ENCODE data around the gene IRF6.

Gene IRF6

DNA sequence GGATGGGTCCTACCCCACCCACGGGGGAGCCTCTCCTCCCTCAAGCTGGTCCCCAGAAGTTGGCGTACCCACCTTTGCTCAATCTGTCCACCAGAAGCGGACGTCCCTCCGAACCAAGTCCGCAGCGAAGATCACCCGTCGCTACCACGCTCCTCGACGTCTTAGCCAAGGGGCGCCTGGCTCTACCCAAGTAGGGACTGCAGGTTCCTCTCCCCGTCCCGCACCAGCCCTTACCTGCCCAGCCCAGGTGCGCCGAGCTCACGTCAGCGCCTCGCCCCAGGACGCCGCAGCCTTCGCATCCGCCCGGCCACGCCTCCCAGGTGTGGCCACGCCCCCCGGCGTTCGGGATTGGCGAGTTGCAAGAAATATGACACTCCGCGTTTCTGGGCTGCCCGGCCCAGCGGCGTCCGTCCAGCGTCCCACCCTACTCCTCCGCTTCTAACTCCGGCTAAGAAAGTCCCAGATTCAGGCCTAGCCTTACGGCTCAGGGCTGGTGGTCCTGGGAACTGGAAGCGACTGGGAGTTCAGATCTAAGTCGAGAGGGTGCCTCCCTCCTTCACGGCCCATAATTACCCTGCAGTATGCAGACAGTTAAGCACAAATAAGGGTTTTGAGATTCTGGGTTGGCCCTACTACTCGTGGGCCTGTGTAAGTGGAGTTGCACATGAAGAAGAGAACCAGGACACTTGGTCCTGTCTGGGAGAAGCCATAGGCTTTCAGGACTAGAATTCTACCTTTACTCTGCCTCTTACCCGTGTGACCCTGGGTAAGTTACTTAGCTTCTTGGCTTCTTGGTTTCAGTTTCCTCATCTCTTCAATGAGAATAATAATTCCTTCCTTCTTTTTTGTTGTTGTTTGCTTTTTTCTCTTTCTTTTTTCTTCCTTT lies at the start of gene IRF6:
TSS of gene IRF6 (minus strand) at position 268 of the 886 bp plus-strand sequence. CDS start 4,729 bp downstream, outside the sequence.
- DNase-seq: peak; percentile 92

DNA sequence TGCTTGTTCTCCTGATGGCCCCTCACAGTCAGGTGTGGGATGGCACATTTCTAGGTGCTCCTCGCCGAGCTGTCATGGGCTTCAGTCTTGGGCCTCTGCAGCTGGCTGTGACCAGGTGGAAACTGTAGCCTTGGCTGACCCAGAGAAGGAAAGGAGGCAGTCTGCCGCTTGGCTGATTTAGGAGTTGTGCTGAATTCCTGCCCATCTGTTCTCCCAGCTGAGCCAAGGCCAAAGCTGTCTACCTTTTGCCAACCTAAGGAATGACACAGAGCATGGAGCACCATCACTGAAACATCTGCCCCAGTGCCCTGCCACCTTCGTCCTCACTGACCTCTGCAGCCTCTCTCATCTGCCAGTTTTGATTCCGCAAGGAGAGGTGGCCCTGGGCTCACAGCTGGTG lies 49.7 kb upstream of the IRF6 start:
- peak; percentile 70 for DNase-seq

DNA sequence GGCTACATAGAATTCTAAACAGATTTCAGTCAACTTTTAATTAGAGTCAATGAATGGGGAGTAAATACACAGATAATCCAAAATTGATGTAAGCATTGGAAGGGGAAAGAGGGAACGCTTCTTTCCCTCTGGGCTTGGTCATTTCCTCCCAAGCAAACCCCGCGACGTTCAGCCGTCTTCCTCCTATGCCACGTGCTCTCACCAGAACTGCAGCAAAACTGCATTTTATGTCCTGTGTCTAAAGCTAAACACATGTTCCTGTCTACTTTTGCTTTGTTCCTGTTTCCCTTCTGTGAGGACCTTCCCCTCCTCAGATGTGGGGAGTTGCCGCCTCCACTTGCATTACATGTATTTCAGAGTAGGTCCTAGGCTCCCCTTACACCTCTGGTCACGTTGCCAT lies 49.1 kb upstream of the IRF6 start:
- DNase-seq: no peak

DNA sequence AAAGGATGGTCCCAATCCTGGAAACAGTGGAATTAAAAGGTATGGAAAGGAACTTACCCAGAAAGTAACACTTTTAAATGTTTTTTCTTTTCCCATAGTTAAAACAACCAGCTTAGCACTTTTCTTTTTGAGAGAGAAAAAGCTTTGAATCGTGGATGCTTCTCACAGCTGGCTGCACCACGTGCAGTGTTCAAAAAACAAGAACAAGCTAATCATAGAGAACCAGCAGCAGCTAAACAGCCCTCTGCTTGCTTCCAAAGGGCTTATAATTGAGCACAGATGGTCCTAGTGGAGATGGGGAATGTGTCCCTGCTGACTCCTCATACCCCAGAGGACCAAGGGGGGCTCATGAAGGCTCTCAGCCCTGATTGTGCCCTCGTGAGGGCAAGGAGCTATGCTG lies 48.3 kb upstream of the IRF6 start:
- peak; percentile 37 for DNase-seq

DNA sequence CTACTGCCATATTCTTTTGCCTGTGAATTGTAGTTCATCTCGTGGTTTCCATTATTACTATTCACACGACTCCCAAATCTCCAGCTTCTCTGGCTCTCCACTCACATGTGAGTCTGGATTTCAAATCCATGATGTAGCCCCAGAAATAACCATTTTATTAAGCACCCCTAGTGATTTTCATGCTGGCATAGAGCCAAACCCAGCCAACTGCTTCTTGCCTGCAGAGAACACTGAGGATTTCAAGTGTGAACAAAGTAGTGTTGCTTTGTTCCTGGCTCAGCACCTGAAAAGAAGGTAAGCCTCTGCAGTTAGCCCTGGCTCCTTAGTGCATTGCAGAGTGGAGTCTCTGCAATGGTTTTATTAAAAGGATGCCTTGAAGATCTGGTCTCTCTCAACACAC lies 47.7 kb upstream of the IRF6 start:
- DNase-seq: peak; percentile 19

DNA sequence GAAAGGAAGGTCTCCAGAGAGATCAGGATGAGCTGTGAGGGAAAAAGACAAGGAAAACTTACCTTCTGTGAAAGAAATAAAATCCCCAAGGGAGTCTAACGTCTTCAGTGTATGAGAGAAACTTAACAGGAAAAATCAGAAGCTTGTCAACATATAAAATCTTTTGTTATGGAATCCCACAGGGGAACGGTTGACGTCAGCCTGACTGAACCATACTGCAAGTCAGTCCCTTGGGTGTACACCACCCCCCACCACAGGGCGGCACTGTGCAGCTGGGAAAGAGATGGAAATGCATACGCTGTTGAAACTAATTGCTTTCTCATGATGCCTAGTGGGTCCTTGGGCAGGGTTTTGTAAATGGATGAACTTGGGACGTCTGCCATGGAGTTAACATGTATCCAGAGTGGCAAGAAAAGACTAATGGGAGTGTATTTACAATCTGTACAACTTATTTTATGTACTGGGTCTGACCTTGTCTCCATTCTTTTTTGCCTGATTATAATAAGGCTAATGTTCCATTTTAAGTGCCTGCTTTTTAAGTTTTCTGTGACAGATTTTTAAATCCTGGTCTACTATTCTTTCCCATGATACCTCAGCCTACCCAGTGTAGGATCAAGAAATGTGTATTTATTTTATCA lies 44.5 kb upstream of the IRF6 start:
- peak; percentile 88 for DNase-seq

DNA sequence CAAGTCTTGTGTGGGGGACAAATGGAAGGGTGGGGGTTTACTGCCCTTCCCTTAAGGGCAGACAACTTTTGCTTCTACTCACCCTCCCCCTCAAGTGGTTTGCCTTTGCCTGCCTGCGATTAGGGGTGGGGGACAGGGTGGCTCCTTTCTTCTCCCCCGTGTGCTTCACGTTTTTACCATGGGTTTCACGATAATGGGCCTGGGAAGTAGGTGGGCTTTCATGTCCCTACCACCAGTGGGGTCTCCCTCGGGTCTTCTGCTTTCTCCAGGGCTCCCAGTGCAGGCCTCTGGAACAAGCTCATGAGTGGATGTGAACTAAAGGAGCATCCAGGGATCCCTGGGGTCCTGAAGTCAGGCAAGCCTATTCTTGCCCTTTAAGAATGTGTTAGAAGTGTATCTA lies 43.4 kb upstream of the IRF6 start:
- no peak for DNase-seq

DNA sequence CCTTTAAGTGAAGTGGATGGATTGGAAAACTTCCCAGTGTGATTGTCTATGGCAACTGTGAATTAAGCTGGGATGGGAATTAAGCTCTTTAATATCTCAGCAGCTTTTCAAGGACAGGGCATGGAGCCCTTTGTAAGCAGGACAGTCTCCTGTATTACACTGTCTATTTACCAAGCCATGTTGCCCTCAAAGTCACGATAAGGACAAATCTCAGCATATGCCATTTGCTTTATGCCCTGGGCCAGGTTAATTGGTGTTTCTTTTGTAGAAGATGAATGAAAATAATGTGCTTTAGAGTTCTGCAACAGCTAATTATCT lies 39.4 kb upstream of the IRF6 start:
- DNase-seq: no peak

DNA sequence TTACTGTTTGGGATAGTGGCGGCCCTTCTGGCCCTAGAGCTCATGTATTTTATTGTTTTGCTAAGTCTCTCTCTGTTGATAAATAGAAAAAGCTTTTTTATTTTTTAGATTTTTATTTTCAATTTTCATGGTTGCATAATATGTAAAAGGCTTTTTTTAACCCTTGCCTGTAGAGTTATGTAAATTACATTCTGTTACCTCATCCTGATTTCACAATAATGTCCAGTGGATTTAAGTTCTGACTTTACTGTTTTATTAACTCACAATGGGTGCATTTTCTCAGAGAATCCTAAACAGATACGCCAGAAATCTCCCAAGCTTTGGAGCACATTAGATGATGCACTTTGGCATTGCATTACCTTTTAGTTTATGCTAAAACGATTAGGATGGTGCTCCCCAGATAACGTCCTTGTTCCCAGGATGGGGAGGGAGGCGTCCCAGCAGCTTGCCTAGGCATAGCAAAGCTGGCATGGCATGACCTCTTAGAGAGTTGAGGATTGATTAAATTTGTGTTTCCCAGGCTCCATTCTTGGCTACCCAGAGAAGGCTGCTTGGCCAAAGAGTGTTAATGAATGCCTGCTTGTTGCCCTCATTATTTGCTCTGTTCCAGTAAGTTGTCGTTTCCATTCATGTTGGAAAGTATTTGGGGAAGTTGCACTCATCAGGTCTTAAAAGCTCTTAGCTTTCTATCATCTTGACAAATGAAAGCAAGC lies 38.9 kb upstream of the IRF6 start:
- DNase-seq: no peak

DNA sequence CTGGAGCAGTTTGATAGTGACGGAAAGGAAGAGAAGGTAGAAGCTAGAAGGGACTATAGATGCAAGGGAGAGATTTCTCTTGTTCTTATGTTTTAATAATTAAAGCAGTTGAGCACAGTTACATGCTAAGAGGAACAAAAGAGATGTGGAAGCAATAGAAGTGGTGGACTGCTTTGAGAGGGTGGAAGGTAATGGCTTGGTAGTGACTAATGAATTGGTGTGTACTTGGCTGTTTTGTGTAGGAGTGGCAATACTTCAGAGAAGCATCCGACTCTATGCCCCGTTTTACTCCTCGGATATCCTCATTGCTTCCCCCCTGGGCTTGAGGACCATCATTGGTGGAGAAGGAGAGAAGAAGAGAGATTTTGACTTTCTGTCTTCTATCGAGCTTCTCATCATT lies 34.7 kb upstream of the IRF6 start:
- DNase-seq: no peak

DNA sequence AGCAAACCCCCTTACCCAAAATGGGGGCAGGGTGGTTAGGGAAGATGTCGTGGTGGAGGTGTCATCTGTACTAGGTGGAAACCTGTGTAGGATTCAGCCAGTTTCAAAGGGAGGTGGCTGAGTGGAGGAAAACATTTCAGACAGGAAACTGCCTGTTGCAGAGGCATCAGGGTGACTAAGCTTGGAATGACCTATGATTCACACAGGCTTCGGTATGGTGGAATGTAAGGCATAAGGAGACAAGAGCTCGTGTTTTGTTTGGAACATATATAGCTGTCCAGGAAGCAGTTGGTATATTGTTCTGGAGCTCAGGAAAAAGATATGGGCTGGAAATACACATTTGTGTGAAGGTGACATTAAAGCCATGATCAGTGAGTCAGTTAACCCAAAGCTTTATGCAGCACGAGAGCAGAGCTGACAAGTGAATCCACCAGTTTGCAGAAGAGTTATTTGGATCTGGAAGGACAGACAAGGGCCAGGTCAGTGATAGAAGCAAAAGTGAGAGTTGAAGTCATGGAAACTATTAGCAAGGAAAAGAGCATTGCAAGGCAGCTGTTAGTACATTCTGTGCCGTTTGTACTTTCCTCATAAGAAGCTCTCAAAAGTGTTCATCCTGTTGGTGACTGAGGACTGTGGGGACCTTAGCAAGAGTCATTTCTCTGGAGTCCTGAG lies 34.1 kb upstream of the IRF6 start:
- DNase-seq: no peak

DNA sequence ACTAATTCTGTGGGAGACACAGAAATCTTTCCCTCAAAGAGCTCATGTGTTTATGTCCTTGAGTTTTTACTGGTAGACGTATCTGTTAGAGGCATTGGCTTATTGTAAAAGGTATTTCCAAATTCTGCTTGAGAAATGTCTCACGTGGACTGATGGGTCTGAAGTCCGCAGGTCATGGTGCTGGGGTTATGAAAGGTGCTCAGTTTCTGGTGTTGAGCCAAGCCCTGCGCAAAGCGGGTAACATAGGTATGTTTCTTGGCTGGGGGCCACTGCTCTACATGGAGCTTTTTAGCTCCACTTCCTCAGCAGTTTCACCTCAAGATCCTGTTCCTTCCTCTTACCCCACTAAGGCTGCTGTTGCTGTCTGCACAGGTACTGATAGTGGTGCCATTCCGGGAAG lies 32.6 kb upstream of the IRF6 start:
- DNase-seq: no peak

DNA sequence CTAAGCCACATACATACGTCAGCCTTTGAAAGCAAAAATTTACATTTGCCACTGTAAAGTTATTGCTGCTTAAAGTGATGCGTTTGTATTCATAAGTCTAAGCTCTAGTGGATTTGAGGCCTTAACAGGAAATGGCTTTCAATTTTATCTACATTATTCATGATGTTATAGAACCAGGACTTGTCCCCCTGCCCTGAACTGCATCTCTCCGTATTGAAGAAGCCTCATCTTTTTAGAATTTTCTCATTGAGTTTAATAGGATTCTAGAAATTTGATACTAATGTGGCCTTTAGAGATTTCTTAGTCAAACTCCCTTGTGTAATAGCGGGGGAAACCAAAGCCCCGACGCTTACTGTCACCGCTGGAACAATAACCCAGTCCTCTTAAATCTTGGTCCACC lies 31.7 kb upstream of the IRF6 start:
- no peak for DNase-seq

DNA sequence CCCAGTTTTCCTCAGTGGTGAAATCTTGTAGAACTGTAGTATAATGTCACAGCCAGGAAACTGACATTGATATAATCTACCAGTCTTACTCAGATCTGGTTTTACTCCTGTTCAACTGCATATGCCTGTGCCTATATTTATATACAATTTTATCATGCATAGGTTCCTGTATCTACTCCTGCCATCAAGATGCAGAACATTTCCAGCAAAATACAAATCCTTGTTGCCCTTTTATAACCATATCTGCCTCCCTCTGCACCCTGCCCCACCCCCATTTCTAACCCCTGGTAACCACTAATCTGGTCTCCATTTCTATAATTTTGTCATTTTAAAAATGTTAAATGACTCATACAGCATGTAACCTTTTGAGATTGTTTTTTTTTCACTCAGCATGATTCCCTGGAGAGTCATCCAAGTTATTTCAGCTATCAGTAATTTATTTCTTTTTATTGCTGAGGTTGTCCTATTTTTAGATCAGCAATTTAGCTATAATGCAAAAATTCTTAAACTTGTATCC lies 29.9 kb upstream of the IRF6 start:
- DNase-seq: no peak

DNA sequence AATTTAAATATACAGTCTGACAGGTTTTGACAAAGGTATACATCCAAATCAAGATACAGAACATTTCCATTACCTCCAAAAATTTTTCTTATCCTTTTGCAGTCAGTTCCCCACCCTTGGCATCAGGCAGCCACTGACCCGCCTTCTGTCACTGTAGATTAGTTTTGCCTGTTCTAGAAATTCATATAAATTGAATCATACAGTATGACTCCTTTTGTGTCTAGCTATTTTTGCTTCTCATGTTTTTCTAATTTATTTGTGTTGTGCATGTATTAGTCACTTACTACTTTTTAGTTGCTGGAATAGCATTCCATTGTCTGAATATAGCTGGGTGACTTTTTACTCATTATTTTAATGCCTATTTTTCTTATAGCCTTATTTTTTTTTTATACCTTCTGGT lies 25.7 kb upstream of the IRF6 start:
- no peak for DNase-seq

DNA sequence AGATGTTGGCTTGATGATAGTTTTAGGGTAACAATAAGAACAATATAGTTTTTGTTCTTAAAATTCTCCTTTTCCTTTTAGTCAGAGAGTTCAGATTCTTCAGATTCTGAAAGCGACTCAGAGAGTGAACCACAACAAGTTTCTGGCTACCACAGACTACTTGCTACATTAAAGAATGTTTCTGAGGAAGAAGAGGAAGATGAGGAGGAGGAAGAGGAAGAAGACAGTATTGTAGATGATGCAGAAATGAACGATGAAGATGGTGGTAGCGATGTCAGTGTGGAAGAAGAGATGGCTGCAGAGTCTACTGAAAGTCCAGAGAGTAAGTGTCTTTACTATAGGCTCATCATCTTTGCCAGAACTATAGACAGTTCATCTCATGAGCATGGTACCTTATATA lies 24.8 kb upstream of the IRF6 start:
- DNase-seq: no peak

DNA sequence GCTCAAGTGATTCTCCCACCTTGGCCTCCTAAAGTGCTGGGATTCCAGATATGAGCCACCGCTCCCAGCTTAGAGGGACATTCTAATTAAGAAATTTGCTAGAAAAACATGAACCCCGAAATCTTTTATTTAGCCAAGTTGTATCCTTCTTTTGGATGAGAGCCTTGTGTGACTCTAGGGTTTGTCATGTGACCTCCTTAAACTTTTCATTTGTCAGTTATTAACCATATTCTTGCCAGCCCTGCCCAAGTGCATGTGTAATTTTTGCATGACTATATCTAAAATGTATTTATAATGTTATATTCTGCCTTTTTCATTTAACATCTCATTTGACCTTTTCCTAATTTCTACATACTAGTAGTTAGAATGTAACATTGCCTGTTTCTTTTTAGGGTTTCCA lies 23.8 kb upstream of the IRF6 start:
- DNase-seq: no peak

DNA sequence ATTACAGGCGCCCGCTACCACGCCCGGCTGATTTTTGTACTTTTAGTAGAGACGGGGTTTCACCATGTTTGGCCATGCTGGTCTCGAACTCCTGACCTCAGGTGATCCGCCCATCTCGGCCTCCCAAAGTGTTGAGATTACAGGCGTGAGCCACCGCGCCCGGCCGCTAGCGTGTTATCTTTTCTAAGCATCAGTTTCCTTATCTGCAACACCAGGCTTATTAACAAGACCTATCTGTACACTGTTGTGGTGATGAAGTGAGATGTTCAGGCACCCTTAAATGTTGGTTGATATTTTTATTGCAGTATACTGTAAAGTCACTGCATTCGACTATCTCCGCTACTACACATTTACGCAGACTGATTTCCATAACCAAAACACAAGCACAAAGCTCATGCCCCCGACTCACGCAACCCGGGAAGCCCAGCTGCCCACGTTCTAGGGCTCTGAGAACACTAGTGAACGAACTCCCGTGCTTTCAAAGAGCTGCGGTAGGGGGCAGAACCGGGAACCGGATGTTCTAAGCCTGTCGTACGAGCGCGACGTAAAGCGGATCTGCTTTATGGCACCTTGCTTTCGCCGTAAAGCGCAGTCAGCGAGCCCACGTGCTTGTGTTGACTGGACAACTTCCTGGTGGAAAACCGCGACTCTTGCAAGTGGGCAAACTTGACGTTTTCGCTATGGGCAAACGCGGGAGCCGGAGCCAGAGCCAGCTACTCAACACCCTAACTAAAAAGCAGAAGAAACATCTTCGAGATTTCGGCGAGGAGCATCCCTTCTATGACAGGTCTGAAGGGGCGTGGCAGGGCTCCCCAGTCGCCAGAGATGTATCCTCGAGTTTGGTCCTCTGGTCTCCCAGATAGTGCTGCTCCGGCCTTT lies 21.7 kb upstream of the IRF6 start, which contains the start of gene UTP25:
TSS of gene UTP25 (plus strand) at position 589 of the 879 bp plus-strand sequence. CDS start at position 681, 92 bp downstream.
- peak; percentile 94 for DNase-seq

DNA sequence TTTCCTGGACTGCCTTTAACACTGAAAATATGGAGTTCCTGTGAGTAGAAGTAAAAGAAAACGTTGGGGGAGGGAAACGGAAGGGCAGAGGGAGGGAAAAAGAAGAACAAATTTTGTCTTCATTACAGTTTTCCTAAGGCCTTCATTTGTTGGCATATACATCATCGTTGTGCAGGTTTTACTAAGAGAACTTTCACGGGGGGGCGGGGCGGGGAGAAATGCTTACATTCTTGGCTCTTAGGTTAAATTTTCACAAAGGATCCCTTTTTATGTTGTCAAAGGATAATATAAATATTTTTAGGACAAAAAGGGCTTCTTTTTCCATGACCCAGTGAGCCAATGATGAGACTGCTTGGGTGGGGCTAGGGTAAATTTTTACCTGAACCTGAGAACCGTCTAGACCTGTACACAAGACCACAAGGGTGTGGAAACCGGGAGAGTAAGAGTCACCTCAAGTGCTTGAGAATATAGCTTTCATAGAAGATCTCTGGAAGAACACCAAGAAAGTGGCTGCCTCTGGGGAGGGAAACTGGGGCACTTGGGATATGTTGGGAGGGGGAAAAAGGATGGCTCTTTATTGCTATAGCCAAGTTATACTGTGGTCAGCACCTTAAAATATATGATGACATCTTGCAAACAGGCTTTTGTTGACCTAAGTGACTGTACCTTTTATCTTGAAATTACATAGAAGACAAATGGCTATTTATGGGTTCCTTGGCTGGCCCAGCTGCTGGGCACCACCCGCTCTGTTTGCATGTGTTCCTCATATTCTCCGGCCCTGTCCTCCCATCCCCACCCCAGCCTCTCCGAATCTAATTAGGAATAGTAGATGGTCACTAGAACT lies 19.9 kb upstream of the IRF6 start:
- no peak for DNase-seq

DNA sequence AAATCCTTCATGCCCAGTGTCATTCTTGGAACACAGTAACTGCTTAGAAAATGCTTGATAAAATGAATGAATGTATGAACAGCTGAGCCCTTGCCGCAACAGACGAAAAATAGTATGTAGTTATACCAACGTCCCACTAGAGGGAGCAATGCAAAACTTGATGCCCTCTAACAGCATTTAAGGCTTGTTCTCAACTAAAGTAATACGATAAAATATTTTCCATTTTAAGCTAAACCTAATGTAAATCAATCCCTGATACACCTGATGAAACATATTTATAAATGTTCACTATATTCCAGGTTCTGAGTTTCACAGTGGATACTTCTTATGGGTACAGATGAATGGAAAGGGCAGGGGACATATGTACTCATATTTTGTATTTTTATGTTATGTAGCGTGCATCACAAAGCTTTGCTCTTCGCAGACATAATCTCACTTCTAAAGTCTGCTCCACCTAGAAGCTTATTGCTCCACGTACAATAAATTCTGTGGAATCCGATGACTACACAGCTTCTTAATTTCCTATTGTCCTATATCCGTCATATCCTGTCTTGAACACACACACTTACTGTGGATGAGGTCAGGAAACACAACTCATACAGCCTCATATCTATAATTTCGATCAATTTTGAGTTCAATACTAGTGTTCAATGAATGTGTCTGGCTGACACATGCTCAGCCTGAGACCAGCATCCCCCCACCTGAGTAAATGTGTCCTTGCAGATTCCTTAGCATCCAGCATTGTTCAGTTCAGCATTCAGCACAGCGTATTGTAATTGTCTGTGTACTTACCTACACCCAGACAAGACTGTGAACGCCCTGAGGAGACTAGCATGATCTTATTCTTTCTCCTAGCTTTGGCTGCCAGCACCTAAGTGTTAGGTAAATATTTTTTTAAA lies 17.4 kb upstream of the IRF6 start:
- peak; percentile 32 for DNase-seq

Measured in NCI-H2171 (cell line).